Neural crest cell (in vitro differentiated cells): ENCODE results near the gene SUPT20HL2. TPM values are rescaled to one million over a fixed set of nuclear protein-coding genes. Genes with fewer than 3 reads are reported as not detected.
A peak's percentile ranks its signal among the peaks of the same experiment; 100 is the strongest.
"Not testable (repeated sequence)": the region's sequence is repeated elsewhere in the genome, so short reads cannot be mapped to it uniquely, and the experiment has no call there.

ENCODE experiments used
- DNase-seq: peaks from one replicate; pipeline ENCODE4 v3.0.0; 2021; ENCODE audit warnings: low read depth, mixed read lengths, low spot score
- H3K27ac Mint-ChIP-seq: one replicate; pipeline ENCODE4 v1.8.0; 2021; ENCODE audit warnings: mild to moderate bottlenecking, mixed read lengths; ENCODE audit not compliant: unreplicated experiment
- H3K27me3 Mint-ChIP-seq: 2 replicates; pipeline ENCODE4 v1.8.0; 2021; ENCODE audit warnings: low read depth, mild to moderate bottlenecking, mixed read lengths
- H3K36me3 Mint-ChIP-seq: 2 replicates; pipeline ENCODE4 v1.8.0; 2021; ENCODE audit warnings: low read depth, mild to moderate bottlenecking, mixed read lengths
- H3K4me1 Mint-ChIP-seq: 2 replicates; pipeline ENCODE4 v1.8.0; 2021; ENCODE audit warnings: mixed read lengths
- H3K4me3 Mint-ChIP-seq: one replicate; pipeline ENCODE4 v1.8.0; 2021; ENCODE audit warnings: mild to moderate bottlenecking, mixed read lengths
- H3K9me3 Mint-ChIP-seq: 2 replicates; pipeline ENCODE4 v1.8.0; 2021; ENCODE audit warnings: mixed read lengths
- CTCF ChIP-seq: fragments of 200-600 bp; sonication (generic); conservative IDR thresholded peaks from 2 replicates; pipeline ENCODE4 v1.5.0; 2021; ENCODE audit warnings: antibody characterized with exemption, mild to moderate bottlenecking
- long read RNA-seq: library from polyadenylated mRNA; unstranded; transcript quantifications from one replicate; pipeline ENCODE4 v2.0.0, GENCODE V29; 2020
- total RNA-seq: library from RNA; stranded (reverse); gene quantifications from 2 replicates; pipeline ENCODE4 v1.2.1, GENCODE V29; 2021

Gene SUPT20HL2
- total RNA-seq, result not detected in 2 replicates
- long read RNA-seq, result 0 reads

GRCh38 chrX:24314019-24314635, at the start of gene SUPT20HL2:
Gene SUPT20HL2, minus strand, starts transcription at chrX:24314069. Its CDS starts 754 bp downstream, at chrX:24313315.
- Mint-ChIP-seq H3K27me3 (no peaks in the 10 kb centered on the region), H3K4me3 (no peak within 1 kb of the TSS), H3K4me1 (peaks cover 4% of the 10 kb centered on the region), H3K36me3 (no peaks in the 10 kb centered on the region), H3K9me3 (no peaks in the 10 kb centered on the region), H3K27ac (no peak within 1 kb of the TSS)
- no peak for DNase-seq
- TF ChIP-seq CTCF, result no peak

- H3K4me1 Mint-ChIP-seq, DNase-seq, H3K27ac Mint-ChIP-seq, H3K4me3 Mint-ChIP-seq, H3K36me3 Mint-ChIP-seq, H3K27me3 Mint-ChIP-seq, H3K9me3 Mint-ChIP-seq: not testable (repeated sequence)
These were observed 48.3 kb upstream of the SUPT20HL2 start for GRCh38 chrX:24362089-24362745.

GRCh38 chrX:24360272-24360671, 46.4 kb upstream of the SUPT20HL2 start, which contains the start of gene SUPT20HL1:
Gene SUPT20HL1, plus strand, starts transcription at chrX:24360639. Its CDS starts 2,122 bp downstream, at chrX:24362761.
- no peak within 1 kb of the TSS for H3K4me3 Mint-ChIP-seq
- H3K4me1 Mint-ChIP-seq, result no peaks in the 10 kb centered on the region
- H3K27me3 Mint-ChIP-seq, result no peaks in the 10 kb centered on the region
- no peak for TF ChIP-seq CTCF
- peaks cover 3% of the 10 kb centered on the region for H3K9me3 Mint-ChIP-seq
- H3K27ac Mint-ChIP-seq, result peak within 1 kb of the TSS; percentile 65
- H3K36me3 Mint-ChIP-seq, result no peaks in the 10 kb centered on the region
- no peak for DNase-seq

- Mint-ChIP-seq H3K27ac (no peak overlapping the region), H3K4me1 (no peaks in the 10 kb centered on the region), H3K9me3 (peaks cover 3% of the 10 kb centered on the region), H3K36me3 (no peaks in the 10 kb centered on the region), H3K27me3 (no peaks in the 10 kb centered on the region), H3K4me3 (no peak overlapping the region)
- no peak for DNase-seq
- TF ChIP-seq CTCF, result no peak
These were observed 43.2 kb upstream of the SUPT20HL2 start for GRCh38 chrX:24357106-24357505.

GRCh38 chrX:24355095-24355494, 41.2 kb upstream of the SUPT20HL2 start:
- Mint-ChIP-seq H3K27ac (no peak overlapping the region), H3K27me3 (no peaks in the 10 kb centered on the region), H3K36me3 (no peaks in the 10 kb centered on the region), H3K4me3 (no peak overlapping the region), H3K9me3 (peaks cover 3% of the 10 kb centered on the region), H3K4me1 (no peaks in the 10 kb centered on the region)
- no peak for TF ChIP-seq CTCF
- DNase-seq, result no peak

- no peaks in the 10 kb centered on the region for H3K4me1 Mint-ChIP-seq
- DNase-seq, result no peak
- H3K4me3 Mint-ChIP-seq, result no peak overlapping the region
- no peaks in the 10 kb centered on the region for H3K27me3 Mint-ChIP-seq
- H3K27ac Mint-ChIP-seq, result no peak overlapping the region
- no peaks in the 10 kb centered on the region for H3K9me3 Mint-ChIP-seq
- no peaks in the 10 kb centered on the region for H3K36me3 Mint-ChIP-seq
- TF ChIP-seq CTCF, result no peak
These were observed 36.3 kb upstream of the SUPT20HL2 start for GRCh38 chrX:24350217-24350616.
